Measurements from ENCODE around the gene FIBP. TPM values are rescaled to one million over a fixed set of nuclear protein-coding genes. Genes with fewer than 3 reads are reported as not detected.

The FIBP gene
- total and polyA plus RNA-seq, 2 donors from 2014 or later = 58.0 to 105 TPM

DNA sequence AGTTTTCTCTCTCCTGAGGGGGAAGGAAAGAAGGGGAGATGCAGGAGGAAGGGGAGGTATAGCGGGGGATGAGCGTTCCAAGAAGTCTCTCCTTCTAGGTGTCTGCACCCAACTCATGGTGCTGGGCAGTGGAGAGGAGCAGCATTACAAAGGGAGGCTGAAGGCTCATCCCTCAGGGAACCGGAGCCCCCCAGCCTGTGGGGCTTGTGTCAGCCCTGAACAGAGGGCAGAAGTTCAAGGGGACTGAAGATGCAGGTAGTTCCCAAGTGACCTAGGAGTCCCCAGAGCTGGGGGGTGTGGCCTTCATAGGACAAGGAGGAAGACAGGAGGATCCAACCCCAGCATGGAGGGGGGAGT, 28.8 kb upstream of the FIBP start:
- H3K27ac ChIP-seq (ENCODE audit: low read depth in 2 of 2, low read length in 2 of 2) = no peak overlapping the region
- H3K27me3 ChIP-seq (ENCODE audit: control insufficient read depth, insufficient read depth, low read length) = no peaks in the 10 kb centered on the region
- TF ChIP-seq CTCF (IDR thresholded peaks at IDR 0.05; ENCODE audit: borderline replicate concordance, extremely low read depth, insufficient read depth) = no peak
- H3K4me3 ChIP-seq (ENCODE audit: low read length in 3 of 3) = peak overlapping the region in 1 of 3 donors; percentile 97
- no peaks in the 10 kb centered on the region for H3K36me3 ChIP-seq (ENCODE audit: control insufficient read depth in 2 of 3, insufficient read depth in 3 of 3, low read length in 3 of 3)
- peak overlapping the region in 1 of 3 donors; percentile 97 for H3K9ac ChIP-seq (ENCODE audit: low read length in 3 of 3)
- no peaks in the 10 kb centered on the region for H3K9me3 ChIP-seq (ENCODE audit: control insufficient read depth in 2 of 3, insufficient read depth in 1 of 3, low read length in 3 of 3)
- no peak for DNase-seq
- intact Hi-C loops (cut with DNase I) = no loop called here
- H3K4me1 ChIP-seq (ENCODE audit: control insufficient read depth in 2 of 3, insufficient read depth in 2 of 3, low read depth in 1 of 3, low read length in 3 of 3) = peaks cover 0 to 38% (median 21%) of the 10 kb centered on the region in 3 donors
- FAIRE-seq = no peak

DNA sequence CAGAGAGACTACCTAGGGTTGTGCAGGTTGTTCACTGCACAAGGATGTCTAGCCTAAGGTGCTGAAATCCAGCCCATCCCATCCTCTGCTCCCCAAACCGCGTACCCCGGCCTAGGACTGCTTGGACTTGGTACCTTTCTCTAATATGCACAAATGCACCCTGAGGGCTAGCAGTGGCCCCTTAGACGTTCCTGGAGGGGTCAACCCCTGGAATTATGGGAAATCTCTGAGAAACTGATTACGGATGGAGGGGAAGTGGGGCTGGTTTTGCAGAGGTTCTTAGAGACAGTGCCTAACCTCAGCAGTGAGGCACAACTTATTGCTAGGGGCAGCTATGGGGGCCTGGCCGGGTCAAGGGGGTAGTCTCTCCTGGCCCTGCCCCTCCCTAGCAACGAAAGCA, 28.1 kb upstream of the FIBP start:
- H3K27me3 ChIP-seq (ENCODE audit: control insufficient read depth, insufficient read depth, low read length) = no peaks in the 10 kb centered on the region
- no peaks in the 10 kb centered on the region for H3K36me3 ChIP-seq (ENCODE audit: control insufficient read depth in 2 of 3, insufficient read depth in 3 of 3, low read length in 3 of 3)
- no peak overlapping the region for H3K9ac ChIP-seq (ENCODE audit: low read length in 3 of 3)
- TF ChIP-seq CTCF (IDR thresholded peaks at IDR 0.05; ENCODE audit: borderline replicate concordance, extremely low read depth, insufficient read depth) = no peak
- no peaks in the 10 kb centered on the region for H3K9me3 ChIP-seq (ENCODE audit: control insufficient read depth in 2 of 3, insufficient read depth in 1 of 3, low read length in 3 of 3)
- no peak overlapping the region for H3K4me3 ChIP-seq (ENCODE audit: low read length in 3 of 3)
- no peak overlapping the region for H3K27ac ChIP-seq (ENCODE audit: low read depth in 2 of 2, low read length in 2 of 2)
- no peak for DNase-seq
- intact Hi-C loops (cut with DNase I) = no loop called here
- no peak for FAIRE-seq
- H3K4me1 ChIP-seq (ENCODE audit: control insufficient read depth in 2 of 3, insufficient read depth in 2 of 3, low read depth in 1 of 3, low read length in 3 of 3) = peaks cover 0 to 44% (median 21%) of the 10 kb centered on the region in 3 donors

GRCh38 chr11:65915821-65916251, 27.6 kb upstream of the FIBP start:
- Histone ChIP-seq H3K4me3 (ENCODE audit: low read length in 3 of 3) (no peak overlapping the region), H3K27me3 (ENCODE audit: control insufficient read depth, insufficient read depth, low read length) (no peaks in the 10 kb centered on the region), H3K4me1 (ENCODE audit: control insufficient read depth in 2 of 3, insufficient read depth in 2 of 3, low read depth in 1 of 3, low read length in 3 of 3) (peaks cover 0 to 42% (median 20%) of the 10 kb centered on the region in 3 donors), H3K27ac (ENCODE audit: low read depth in 2 of 2, low read length in 2 of 2) (peak overlapping the region; percentile 32 to 59), H3K9me3 (ENCODE audit: control insufficient read depth in 2 of 3, insufficient read depth in 1 of 3, low read length in 3 of 3) (no peaks in the 10 kb centered on the region), H3K36me3 (ENCODE audit: control insufficient read depth in 2 of 3, insufficient read depth in 3 of 3, low read length in 3 of 3) (no peaks in the 10 kb centered on the region), H3K9ac (ENCODE audit: low read length in 3 of 3) (no peak overlapping the region)
- TF ChIP-seq CTCF (IDR thresholded peaks at IDR 0.05; ENCODE audit: borderline replicate concordance, extremely low read depth, insufficient read depth) = no peak
- DNase-seq (peak in 1 of 5 donors; percentile 92), FAIRE-seq (no peak)
- intact Hi-C loops (cut with DNase I) = no loop called here
